ENCODE results near the gene TMEM175.

Gene TMEM175

GRCh38 chr4:931960-932712 lies at the start of gene TMEM175, which contains the start of gene GAK:
TMEM175 (plus strand) TSS chr4:932460; CDS start chr4:947740, 15,280 bp downstream.
GAK (minus strand) TSS chr4:932316; CDS start chr4:932187, 129 bp downstream.
- peak; percentile 68 for DNase-seq

- DNase-seq = no peak
These were observed 49.6 kb upstream of the TMEM175 start for GRCh38 chr4:882646-883045.

- no peak for DNase-seq
These were observed 48.7 kb upstream of the TMEM175 start for GRCh38 chr4:883377-884095.

GRCh38 chr4:884259-884658 lies 48.0 kb upstream of the TMEM175 start:
- no peak for DNase-seq

GRCh38 chr4:884896-885295 lies 47.4 kb upstream of the TMEM175 start:
- no peak for DNase-seq

GRCh38 chr4:885353-885752 lies 46.9 kb upstream of the TMEM175 start:
- DNase-seq = no peak

- DNase-seq = no peak
These were observed 46.0 kb upstream of the TMEM175 start for GRCh38 chr4:886244-886643.

GRCh38 chr4:887034-887763 lies 45.1 kb upstream of the TMEM175 start:
- no peak for DNase-seq

- DNase-seq = no peak
These were observed 44.2 kb upstream of the TMEM175 start for GRCh38 chr4:888029-888428.

GRCh38 chr4:889516-889915 lies 42.7 kb upstream of the TMEM175 start:
- DNase-seq = no peak

GRCh38 chr4:890036-890695 lies 42.1 kb upstream of the TMEM175 start:
- DNase-seq = no peak

- DNase-seq = no peak
These were observed 40.5 kb upstream of the TMEM175 start for GRCh38 chr4:891747-892146.

GRCh38 chr4:892780-893179 lies 39.5 kb upstream of the TMEM175 start:
- no peak for DNase-seq

- DNase-seq = no peak
These were observed 38.8 kb upstream of the TMEM175 start for GRCh38 chr4:893276-893994.

- DNase-seq = no peak
These were observed 38.1 kb upstream of the TMEM175 start for GRCh38 chr4:893995-894705.

GRCh38 chr4:895596-895995 lies 36.7 kb upstream of the TMEM175 start:
- DNase-seq = no peak

GRCh38 chr4:896216-896615 lies 36.0 kb upstream of the TMEM175 start:
- no peak for DNase-seq

GRCh38 chr4:896630-897029 lies 35.6 kb upstream of the TMEM175 start:
- no peak for DNase-seq

GRCh38 chr4:898123-898522 lies 34.1 kb upstream of the TMEM175 start:
- DNase-seq = no peak

GRCh38 chr4:898869-899555 lies 33.2 kb upstream of the TMEM175 start:
- DNase-seq = no peak

- no peak for DNase-seq
These were observed 32.7 kb upstream of the TMEM175 start for GRCh38 chr4:899556-899906.

All from NCI-H187 treated with DMSO at 0.1 percent for 48 hours (cell line).